Fibroblast of pulmonary artery (primary cell): ENCODE data around the gene NPPC.

Experiments used
- DNase-seq: peaks from one replicate; pipeline ENCODE4 v3.0.0-alpha.2; 2010; ENCODE audit warnings: low read depth
- H3K4me3 ChIP-seq: replicated peaks from 2 replicates; pipeline ENCODE4 v1.5.1; 2011; ENCODE audit warnings: low read depth, mild to moderate bottlenecking, control low read depth, low read length, moderate library complexity
- TF ChIP-seq, protein P1 (sequence below): IDR thresholded peaks from 2 replicates; pipeline ENCODE4 v1.5.1; 2011; ENCODE audit warnings: mild to moderate bottlenecking, control low read depth, low read length, inconsistent platforms; ENCODE audit errors: missing control alignments

The NPPC gene

DNA sequence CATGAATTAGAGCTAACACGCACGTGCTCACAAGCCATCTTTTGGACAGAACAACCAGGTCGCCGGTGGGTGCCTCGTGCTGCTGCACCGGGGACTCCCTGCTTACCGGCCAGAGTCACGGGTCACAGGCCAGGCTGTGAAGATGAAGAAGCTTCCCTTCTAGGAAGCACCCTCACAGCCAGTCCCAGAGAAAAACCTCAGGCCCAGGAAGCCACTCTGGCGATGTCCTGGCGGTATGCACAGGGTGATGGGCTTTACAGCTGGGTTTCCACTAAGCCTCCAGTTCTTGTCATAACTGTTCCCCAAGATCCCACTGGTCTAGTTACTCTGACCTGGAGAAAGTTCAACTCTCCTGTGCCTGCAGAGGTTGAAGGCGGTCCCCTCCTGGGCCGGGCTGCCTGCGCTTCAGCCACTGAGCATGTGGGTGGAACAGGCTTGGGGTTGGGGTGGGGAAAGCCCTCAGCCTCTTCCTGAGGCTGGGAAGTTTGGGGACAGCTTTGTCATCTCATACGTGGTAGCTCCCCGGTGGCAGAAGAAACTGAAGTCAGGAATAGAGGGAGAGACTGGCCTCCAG, 20.1 kb upstream of the NPPC start:
- TF ChIP-seq, protein P1, sequence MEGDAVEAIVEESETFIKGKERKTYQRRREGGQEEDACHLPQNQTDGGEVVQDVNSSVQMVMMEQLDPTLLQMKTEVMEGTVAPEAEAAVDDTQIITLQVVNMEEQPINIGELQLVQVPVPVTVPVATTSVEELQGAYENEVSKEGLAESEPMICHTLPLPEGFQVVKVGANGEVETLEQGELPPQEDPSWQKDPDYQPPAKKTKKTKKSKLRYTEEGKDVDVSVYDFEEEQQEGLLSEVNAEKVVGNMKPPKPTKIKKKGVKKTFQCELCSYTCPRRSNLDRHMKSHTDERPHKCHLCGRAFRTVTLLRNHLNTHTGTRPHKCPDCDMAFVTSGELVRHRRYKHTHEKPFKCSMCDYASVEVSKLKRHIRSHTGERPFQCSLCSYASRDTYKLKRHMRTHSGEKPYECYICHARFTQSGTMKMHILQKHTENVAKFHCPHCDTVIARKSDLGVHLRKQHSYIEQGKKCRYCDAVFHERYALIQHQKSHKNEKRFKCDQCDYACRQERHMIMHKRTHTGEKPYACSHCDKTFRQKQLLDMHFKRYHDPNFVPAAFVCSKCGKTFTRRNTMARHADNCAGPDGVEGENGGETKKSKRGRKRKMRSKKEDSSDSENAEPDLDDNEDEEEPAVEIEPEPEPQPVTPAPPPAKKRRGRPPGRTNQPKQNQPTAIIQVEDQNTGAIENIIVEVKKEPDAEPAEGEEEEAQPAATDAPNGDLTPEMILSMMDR = no peak
- no peak overlapping the region for H3K4me3 ChIP-seq
- no peak for DNase-seq

DNA sequence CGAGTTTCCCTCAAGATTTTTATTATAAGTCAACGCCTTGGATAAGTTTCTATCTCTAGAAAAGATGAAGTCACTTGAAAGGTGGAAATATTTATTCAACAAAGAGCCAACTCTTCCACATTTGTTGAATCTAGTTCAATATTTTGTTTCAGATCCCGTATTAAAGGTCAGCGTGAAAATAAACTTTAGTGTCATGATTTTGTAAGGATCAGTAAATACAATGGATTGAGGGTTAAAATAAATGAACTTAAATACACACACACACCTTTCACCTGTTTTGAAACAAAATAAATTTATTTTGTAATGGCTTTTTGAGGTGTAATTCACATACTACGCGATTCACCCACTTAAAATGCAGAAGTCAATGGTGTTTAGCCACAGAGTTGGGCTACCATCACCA, 16.0 kb upstream of the NPPC start:
- DNase-seq = no peak
- H3K4me3 ChIP-seq = no peak overlapping the region

DNA sequence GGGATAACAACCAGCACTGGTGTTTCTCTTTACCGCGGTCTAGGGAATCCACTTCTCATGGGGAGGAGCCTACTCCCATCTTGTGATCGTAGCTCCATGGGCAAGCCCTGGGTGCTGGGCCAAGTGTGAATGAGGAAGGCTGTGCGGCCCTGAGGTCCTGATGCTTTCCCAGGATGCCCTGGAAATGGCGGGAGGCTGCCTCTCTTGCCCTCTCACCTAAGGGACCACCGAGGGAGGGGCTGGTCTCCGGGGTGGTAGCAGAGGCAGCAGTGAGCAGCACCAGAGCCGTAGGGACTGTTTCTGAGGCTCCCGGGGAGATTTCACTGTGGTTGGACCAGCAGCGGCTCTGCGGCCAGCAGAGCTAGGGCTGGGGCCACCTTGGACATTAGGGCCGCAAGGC, 15.5 kb upstream of the NPPC start:
- H3K4me3 ChIP-seq = no peak overlapping the region
- TF ChIP-seq, protein P1 = no peak
- no peak for DNase-seq

More for the DNA sequence above, 16.0 kb upstream of the NPPC start:
- TF ChIP-seq, protein P1 = no peak

DNA sequence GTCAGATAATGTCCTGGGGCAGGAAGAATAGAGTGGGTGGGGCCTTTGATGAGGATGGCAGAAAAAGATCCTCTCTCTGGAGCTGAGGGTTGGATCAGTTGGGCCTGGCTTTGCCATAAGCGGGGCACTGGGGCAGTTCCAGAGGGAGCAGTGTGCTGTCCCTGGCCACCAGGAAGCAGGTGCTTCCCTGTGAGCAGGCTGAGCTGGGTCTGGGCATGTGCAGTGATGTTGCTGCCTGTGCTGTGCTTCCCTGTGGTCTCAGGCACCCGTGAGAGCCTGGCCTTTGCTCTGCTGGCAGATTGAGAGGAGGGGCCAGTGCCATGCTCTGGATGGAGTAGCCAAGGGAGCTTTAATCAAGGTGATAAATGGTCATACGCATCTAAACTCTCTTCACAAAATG, 14.6 kb upstream of the NPPC start:
- TF ChIP-seq, protein P1 = no peak
- H3K4me3 ChIP-seq = no peak overlapping the region
- no peak for DNase-seq

DNA sequence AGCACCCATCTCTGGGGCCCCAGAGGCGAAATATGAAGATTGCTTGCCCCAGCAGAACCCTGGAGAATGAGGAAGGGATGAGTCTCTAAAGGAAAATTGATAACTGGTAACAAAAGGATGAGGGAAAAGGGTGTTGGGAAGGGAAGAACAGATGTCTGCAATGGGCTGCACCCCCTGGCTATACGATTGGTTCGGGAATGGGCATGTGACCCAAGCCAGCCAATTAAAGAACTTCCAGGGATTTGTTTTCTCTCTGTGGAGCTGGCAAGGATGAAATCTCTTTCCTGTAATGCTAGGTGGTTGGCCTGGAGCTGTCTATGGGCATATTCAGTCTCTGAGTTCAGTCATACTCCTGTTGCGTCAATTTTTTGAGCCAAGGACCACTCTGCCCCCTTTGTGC, 12.8 kb upstream of the NPPC start:
- no peak overlapping the region for H3K4me3 ChIP-seq
- DNase-seq = no peak
- TF ChIP-seq, protein P1 = no peak

DNA sequence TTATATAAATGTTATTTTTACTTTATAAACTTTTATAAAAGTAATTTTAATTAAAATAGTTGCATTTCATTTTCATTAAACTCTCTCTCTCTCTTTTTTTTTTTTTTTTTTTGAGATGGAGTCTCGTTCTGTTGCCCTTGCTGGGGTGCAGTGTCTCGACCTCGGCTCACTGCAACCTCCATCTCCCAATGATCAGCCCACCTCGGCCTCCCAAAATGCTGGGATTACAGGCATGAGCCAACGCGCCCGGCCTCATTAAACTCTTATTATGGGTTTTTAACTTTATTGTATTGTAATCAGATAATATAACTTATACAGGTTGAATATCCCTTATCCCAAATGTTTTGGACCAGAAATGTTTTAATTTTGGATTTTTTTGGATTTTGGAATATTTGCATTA, 10.9 kb upstream of the NPPC start:
- TF ChIP-seq, protein P1 = no peak
- no peak for DNase-seq
- no peak overlapping the region for H3K4me3 ChIP-seq

DNA sequence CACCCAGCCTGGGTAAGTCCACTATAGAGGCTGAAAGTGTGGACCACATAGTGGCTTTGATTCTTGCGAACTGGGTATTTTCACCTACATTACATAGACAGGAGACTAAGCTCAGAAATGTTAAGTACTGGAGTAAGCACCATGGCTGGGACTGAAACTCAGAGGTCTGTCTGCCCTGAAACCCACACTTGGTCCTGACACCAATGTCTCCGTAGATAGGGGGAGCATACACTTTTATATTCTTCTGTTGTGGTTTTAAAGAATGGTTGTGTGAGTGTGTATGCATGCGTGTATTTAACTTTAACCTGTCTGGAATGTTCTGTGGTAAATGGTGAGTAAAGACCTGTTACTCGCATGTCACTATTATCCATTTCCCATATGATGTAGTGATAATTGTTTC, 10.3 kb upstream of the NPPC start:
- no peak overlapping the region for H3K4me3 ChIP-seq
- TF ChIP-seq, protein P1 = no peak
- DNase-seq = no peak
